Heart right ventricle (tissue), 16 donors: ENCODE data around the gene ZNF214. TPM values are rescaled to one million over a fixed set of nuclear protein-coding genes. Genes with fewer than 3 reads are reported as not detected.

Experiments used
- ATAC-seq, 8 donors: fragments of 200-7000 bp; cut with Tn5 transposase; one replicate each; pipeline ENCODE4 v1.9.1; 2020; ENCODE audit warnings: mild to moderate bottlenecking in 8 of 8, moderate library complexity in 8 of 8, moderate number of reproducible peaks in 1 of 8
- DNase-seq, 2 donors: peaks; one replicate each; pipeline ENCODE4 v3.0.0-alpha.2; 2020
- H3K27ac ChIP-seq, 10 donors: fragments of 200-600 bp; sonication (generic) in 2 of 10; one replicate each; pipeline versions ENCODE4 v1.5.0 to v1.8.0; 2020 to 2022; ENCODE audit warnings: mild to moderate bottlenecking in 3 of 10
- H3K27me3 ChIP-seq, 7 donors: fragments of 200-600 bp; one replicate each; pipeline ENCODE4 v1.8.0; 2021 to 2022; ENCODE audit warnings: mild to moderate bottlenecking in 2 of 7
- H3K36me3 ChIP-seq, 9 donors: fragments of 200-600 bp; sonication (generic) in 1 of 9; one replicate each; pipeline versions ENCODE4 v1.5.0 to v1.8.0; 2020 to 2022; ENCODE audit warnings: mild to moderate bottlenecking in 2 of 9
- H3K4me1 ChIP-seq, 9 donors: fragments of 200-600 bp; sonication (generic) in 1 of 9; one replicate each; pipeline versions ENCODE4 v1.5.0 to v1.8.0; 2020 to 2022; ENCODE audit warnings: mild to moderate bottlenecking in 4 of 9
- H3K4me3 ChIP-seq, 10 donors: fragments of 200-600 bp; sonication (generic) in 2 of 10; one replicate each; pipeline versions ENCODE4 v1.5.0 to v1.8.0; 2020 to 2022; ENCODE audit warnings: mild to moderate bottlenecking in 7 of 10, moderate library complexity in 2 of 10
- H3K9me3 ChIP-seq, 11 donors: fragments of 200-600 bp in 10 of 11; sonication (generic) in 2 of 11; one replicate each; pipeline versions ENCODE4 v1.5.0 to v1.8.0; 2013 to 2022; ENCODE audit warnings: mild to moderate bottlenecking in 2 of 11, control low read depth in 1 of 11, moderate library complexity in 1 of 11
- CTCF ChIP-seq, 9 donors: fragments of 200-600 bp; sonication (generic) in 2 of 9; IDR thresholded peaks; one replicate each; pipeline versions ENCODE4 v1.5.0 to v1.8.0; 2021 to 2022; ENCODE audit warnings: antibody characterized with exemption in 9 of 9, mild to moderate bottlenecking in 5 of 9, moderate library complexity in 1 of 9
- WGBS, 2 donors: extraction: QIAGEN DNeasy Blood & Tissue Kit; methylation state at CpG; one replicate each; pipeline ENCODE4 v1.1.7; 2013; ENCODE audit warnings: inconsistent platforms in 1 of 2; 5-methylcytosine and 5-hydroxymethylcytosine counted together
- intact Hi-C, 10 donors: fragments of 100-400 bp; cut with DNase I; formaldehyde crosslinking; loops; one replicate each; pipeline versions ENCODE4 v1.11.1 to v1.14.2; 2022
- polyA plus RNA-seq, 2 donors: library from polyadenylated mRNA; stranded (reverse); fragments of 200-250 nt; gene quantifications; one replicate each; pipeline ENCODE4 v1.2.3, GENCODE V29; 2013
- total RNA-seq, 10 donors: library from RNA; stranded (reverse); fragmentation: NEBNext Ultra II Directional in 3 of 10; extraction: Animal tissue kit (Norgen Biotek cat#: 25700) in 3 of 10; gene quantifications; one replicate each; pipeline versions ENCODE4 v1.2.1 to v1.2.4, GENCODE V29; 2021 to 2023
- donor health status: Arrhythmogenic right ventricular cardiomyopathy.
- donor health status: ischemic (EF 13 %, LVEDD 7.1; RV severe dilation, severe dysfunction).
- donor health status: healthy with polysubstance abuse.
- donor health status: DM: no; HTN: yes; CAD: no.
- donor health status: DM: no; HTN: no; CAD: no.
- donor health status: ischemic (EF 25% LVEDD 6.9; RV normal size, moderate dysfunction).
- donor health status: ischemic (EF 25% LVEDD 5.7; RV mildly dilated, moderate dysfunction).
- donor health status: healthy.
- donor health status: DM: yes; HTN: yes; CAD: no.
- donor health status: Ischemic cardiomyopathy.
- donor health status: ischemic (EF 35%, LVEDD 5.7; RV mildly dilated, moderate dysfunction).
- donor health status: nonischemic (EF 11% LVEDD 7.7; RV severe dilation, severe dysfunction).
- donor health status: DM: yes; HTN: yes; CAD: no.
- donor health status: PGD.
- donor health status: ischemic (EF 29% LVEDD 5.4; RV normal size, mild dysfunction).
- donor health status: nonischemic (EF 23%, LVEDD 6.1; RV moderate dilation, normal function).

Gene ZNF214
- total and polyA plus RNA-seq, 12 donors = 0.22 to 2.0 (median 1.0) TPM

GRCh38 chr11:7056828-7057513 is 36.8 kb upstream of the ZNF214 start:
- H3K27me3 ChIP-seq = no peaks in the 10 kb centered on the region
- ATAC-seq = no peak
- no peaks in the 10 kb centered on the region for H3K9me3 ChIP-seq
- H3K36me3 ChIP-seq = no peaks in the 10 kb centered on the region
- peak overlapping the region in 2 of 10 donors; percentile 14 to 30 for H3K27ac ChIP-seq
- peaks cover 0 to 14% (median 6%) of the 10 kb centered on the region in 9 donors for H3K4me1 ChIP-seq
- WGBS, 2 donors = 47 to 57% methylated on average over 6 of the region's 6 CpGs
- no peak for TF ChIP-seq CTCF (IDR thresholded peaks at IDR 0.05)
- intact Hi-C loops = no loop called here
- no peak overlapping the region for H3K4me3 ChIP-seq
- no peak for DNase-seq

GRCh38 chr11:7050191-7050590 is 30.0 kb upstream of the ZNF214 start:
- WGBS, 2 donors = 92 to 97% methylated on average over 1 of the region's 1 CpG
- no peak for TF ChIP-seq CTCF (IDR thresholded peaks at IDR 0.05)
- H3K27me3 ChIP-seq = no peaks in the 10 kb centered on the region
- H3K4me3 ChIP-seq = no peak overlapping the region
- H3K27ac ChIP-seq = no peak overlapping the region
- H3K36me3 ChIP-seq = no peaks in the 10 kb centered on the region
- intact Hi-C loops = no loop called here
- ATAC-seq (no peak), DNase-seq (no peak)
- H3K4me1 ChIP-seq = no peaks in the 10 kb centered on the region
- no peaks in the 10 kb centered on the region for H3K9me3 ChIP-seq

GRCh38 chr11:7046474-7047175 is 26.5 kb upstream of the ZNF214 start:
- no peak for DNase-seq
- TF ChIP-seq CTCF (IDR thresholded peaks at IDR 0.05) = no peak
- Histone ChIP-seq H3K4me3 (no peak overlapping the region), H3K36me3 (no peaks in the 10 kb centered on the region), H3K9me3 (no peaks in the 10 kb centered on the region), H3K4me1 (no peaks in the 10 kb centered on the region), H3K27ac (no peak overlapping the region), H3K27me3 (no peaks in the 10 kb centered on the region)
- 40 to 56% methylated on average over 3 of the region's 3 CpGs for WGBS, 2 donors
- intact Hi-C loops = no loop called here
- no peak for ATAC-seq

- peaks cover 0 to 14% (median 0%) of the 10 kb centered on the region in 7 donors for H3K27me3 ChIP-seq
- no peak overlapping the region for H3K4me3 ChIP-seq
- no peak for TF ChIP-seq CTCF (IDR thresholded peaks at IDR 0.05)
- H3K27ac ChIP-seq = no peak overlapping the region
- intact Hi-C loops = no loop called here
- no peak for ATAC-seq
- no peaks in the 10 kb centered on the region for H3K36me3 ChIP-seq
- no peaks in the 10 kb centered on the region for H3K9me3 ChIP-seq
- no peaks in the 10 kb centered on the region for H3K4me1 ChIP-seq
- no peak for DNase-seq
- WGBS, 2 donors = 64 to 70% methylated on average over 6 of the region's 6 CpGs
These were observed 13.9 kb upstream of the ZNF214 start for GRCh38 chr11:7034019-7034418.
